HepG2 (cell line): ENCODE measurements around the gene PCDH17. TPM values are rescaled to one million over a fixed set of nuclear protein-coding genes. Genes with fewer than 3 reads are reported as not detected.

Experiments
- ATAC-seq: fragments of 200-7000 bp; cut with Tn5 transposase; 3 replicates; pipeline ENCODE4 v1.9.1; 2020; ENCODE audit warnings: mild to moderate bottlenecking, moderate library complexity
- BruUV-seq: library from RNA; stranded (reverse); fragments of 400-500 nt; replicated peaks from 2 replicates; lab custom pipeline; 2021; lab: Mats Ljungman, UMichigan
- CTCF ChIA-PET: fragments of 300-600 bp; formaldehyde crosslinking; extraction: SDS; loops from one replicate; lab custom pipeline; 2021; ENCODE audit warnings: low total read pairs, inconsistent platforms, low intra/inter-chr PET ratio; lab: Yijun Ruan, JAX
- POLR2A ChIA-PET: fragments of 350-600 bp; sonication (Branson Sonifier 250); formaldehyde crosslinking; loops from one replicate; lab custom pipeline; 2020; ENCODE audit warnings: antibody characterized with exemption, inconsistent platforms; lab: Yijun Ruan, JAX
- DNase-seq: peaks from one replicate; pipeline ENCODE4 v3.0.0-alpha.2; 2015; ENCODE audit warnings: low spot score
- FAIRE-seq: peaks from 3 replicates; lab custom pipeline; 2011; peaks lifted over from hg19 to GRCh38; lab: Jason Lieb, UNC
- H2AFZ ChIP-seq: one replicate; pipeline ENCODE4 v1.6.1; 2011; ENCODE audit warnings: low read length, inconsistent platforms
- H3K27ac ChIP-seq: fragments of 300-600 bp; 3 replicates; pipeline ENCODE4 v1.8.0; 2011; ENCODE audit warnings: mixed run types, mild to moderate bottlenecking, mixed read lengths, low read length, inconsistent platforms; ENCODE audit not compliant: insufficient read depth; ENCODE audit errors: extremely low read length
- H3K27me3 ChIP-seq, 2 experiments: fragments of 200-600 bp in 1 of 2; 2 replicates in 1 of 2; 3 replicates in 1 of 2; pipeline versions ENCODE4 v1.6.0 to v1.8.0; 2011; ENCODE audit warnings: low read length in 2 of 2, mild to moderate bottlenecking in 2 of 2, moderate library complexity in 2 of 2, inconsistent platforms in 1 of 2; ENCODE audit not compliant: insufficient read depth in 2 of 2, control insufficient read depth in 1 of 2
- H3K36me3 ChIP-seq, 2 experiments: fragments of 200-600 bp in 1 of 2; replicated peaks in 1 of 2; 2 replicates in 1 of 2; 3 replicates in 1 of 2; pipeline versions ENCODE4 v1.5.1 to v1.8.0; 2011; ENCODE audit warnings: low read length in 2 of 2, inconsistent platforms in 1 of 2; ENCODE audit not compliant: insufficient read depth in 2 of 2, control insufficient read depth in 1 of 2
- H3K4me1 ChIP-seq: 2 replicates; pipeline ENCODE4 v1.5.1; 2012; ENCODE audit warnings: low read length, inconsistent platforms; ENCODE audit not compliant: insufficient read depth
- H3K4me2 ChIP-seq: 2 replicates; pipeline ENCODE4 v1.6.0; 2011; ENCODE audit warnings: low read depth, low read length, inconsistent platforms
- H3K4me3 ChIP-seq, 3 experiments: fragments of 200-600 bp in 1 of 3; sonication (generic), shearing (Covaris generic) in 1 of 3; replicated peaks in 1 of 3; 2 replicates each; pipeline ENCODE4 v1.5.1; 2011 to 2016; ENCODE audit warnings: low read length in 3 of 3, inconsistent platforms in 2 of 3, low read depth in 2 of 3, mild to moderate bottlenecking in 2 of 3, control low read depth in 1 of 3, mixed read lengths in 1 of 3; ENCODE audit not compliant: insufficient read depth in 1 of 3
- H3K79me2 ChIP-seq: one replicate; pipeline ENCODE4 v1.6.1; 2011; ENCODE audit warnings: low read length, inconsistent platforms; ENCODE audit not compliant: insufficient read depth
- H3K9ac ChIP-seq: 2 replicates; pipeline ENCODE4 v1.6.0; 2011; ENCODE audit warnings: mild to moderate bottlenecking, low read depth, low read length, inconsistent platforms; ENCODE audit not compliant: insufficient read depth
- H3K9me3 ChIP-seq: 2 replicates; pipeline ENCODE4 v1.5.1; 2012; ENCODE audit warnings: mild to moderate bottlenecking, low read length
- H4K20me1 ChIP-seq: 2 replicates; pipeline ENCODE4 v1.6.0; 2011; ENCODE audit warnings: inconsistent platforms, mild to moderate bottlenecking, low read length, moderate library complexity; ENCODE audit not compliant: insufficient read depth
- BRD4 ChIP-seq: sonication (generic); formaldehyde crosslinking; IDR thresholded peaks from 2 replicates; pipeline ENCODE4 v1.4.0; 2020; ENCODE audit warnings: missing genetic modification reagents
- ELF4 ChIP-seq: sonication (generic); formaldehyde crosslinking; IDR thresholded peaks from 2 replicates; pipeline ENCODE4 v1.5.0; 2020; ENCODE audit warnings: missing genetic modification reagents, mild to moderate bottlenecking, moderate library complexity, borderline replicate concordance
- ETV6 ChIP-seq: sonication (generic); formaldehyde crosslinking; conservative IDR thresholded peaks from 2 replicates; pipeline ENCODE4 v1.4.0; 2020; ENCODE audit warnings: missing genetic modification reagents
- IRF2 ChIP-seq: IDR thresholded peaks from 2 replicates; pipeline ENCODE4 v1.6.1; 2018; ENCODE audit warnings: missing genetic modification reagents, missing compliant biosample characterization
- PRPF4 ChIP-seq: fragments of 200-400 bp; formaldehyde crosslinking; IDR thresholded peaks from 2 replicates; pipeline ENCODE4 v1.6.1; 2016; ENCODE audit warnings: low read length, low read depth; ENCODE audit not compliant: poor library complexity, severe bottlenecking
- THAP11 ChIP-seq: IDR thresholded peaks from 2 replicates; pipeline ENCODE4 v1.6.1; 2016; ENCODE audit warnings: missing biosample characterization, missing genetic modification reagents
- TOPORS ChIP-seq: sonication (generic); formaldehyde crosslinking; IDR thresholded peaks from 2 replicates; pipeline ENCODE4 v1.8.0; 2023; ENCODE audit warnings: mild to moderate bottlenecking, missing genetic modification reagents
- YEATS4 ChIP-seq: sonication (generic); formaldehyde crosslinking; IDR thresholded peaks from 2 replicates; pipeline ENCODE4 v1.4.0; 2020; ENCODE audit warnings: missing genetic modification reagents, borderline replicate concordance
- ZEB1 ChIP-seq: IDR thresholded peaks from 2 replicates; pipeline ENCODE4 v1.6.1; 2012; ENCODE audit warnings: mild to moderate bottlenecking, low read depth, inconsistent platforms; ENCODE audit not compliant: insufficient replicate concordance
- ZNF335 ChIP-seq: sonication (generic); formaldehyde crosslinking; IDR thresholded peaks from 2 replicates; pipeline ENCODE4 v1.4.0; 2020; ENCODE audit warnings: missing genetic modification reagents
- ZNF605 ChIP-seq: sonication (generic); formaldehyde crosslinking; IDR thresholded peaks from 2 replicates; pipeline ENCODE4 v1.8.0; 2022; ENCODE audit warnings: mild to moderate bottlenecking, missing genetic modification reagents
- ZNF644 ChIP-seq: IDR thresholded peaks from 2 replicates; pipeline ENCODE4 v1.6.1; 2016; ENCODE audit warnings: low read depth
- ZNF761 ChIP-seq: sonication (generic); formaldehyde crosslinking; conservative IDR thresholded peaks from 2 replicates; pipeline ENCODE4 v1.4.0; 2020; ENCODE audit warnings: mild to moderate bottlenecking, missing genetic modification reagents
- ZNF773 ChIP-seq: sonication (generic); formaldehyde crosslinking; IDR thresholded peaks from 2 replicates; pipeline ENCODE4 v1.4.0; 2020; ENCODE audit warnings: missing genetic modification reagents, borderline replicate concordance
- WGBS: methylation state at CpG from one replicate; pipeline ENCODE4 v1.1.6; 2017; ENCODE audit warnings: low lambda C conversion rate; 5-methylcytosine and 5-hydroxymethylcytosine counted together
- in situ Hi-C: cut with HindIII; loops from 2 replicates; pipeline ENCODE4 v1.10.0; 2017; ENCODE audit warnings: low pct_unique_long_range_greater_than_20kb; ENCODE audit not compliant: extremely low pct_ligation_motif_present
- intact Hi-C: fragments of 100-400 bp; cut with micrococcal nuclease; formaldehyde crosslinking; loops from one replicate; pipeline ENCODE4 v1.10.0; 2022; ENCODE audit not compliant: unreplicated experiment
- polyA plus RNA-seq, 8 experiments: library from polyadenylated mRNA; depleted of rRNA in 3 of 8; stranded (reverse) in 7 of 8; unstranded in 1 of 8; fragments of >200 nt; fragmentation: Illumina TruSeq in 4 of 8; extraction: Trizol in 4 of 8; gene quantifications; 2 replicates each; pipeline versions ENCODE4 v1.2.1 to v1.2.3, GENCODE V29; 2011 to 2016; ENCODE audit warnings: low read depth in 4 of 8, missing spikeins in 1 of 8, mixed read lengths in 1 of 8; ENCODE audit not compliant: insufficient read depth in 1 of 8
- total RNA-seq, 5 experiments: library from RNA; depleted of rRNA; stranded (reverse); fragments of >200 nt; fragmentation: Illumina TruSeq; extraction: Trizol; gene quantifications; 2 replicates each; pipeline ENCODE4 v1.2.3, GENCODE V29; 2016; ENCODE audit warnings: low read depth in 1 of 5
- TF ChIP-seq, protein P1 (sequence below): sonication (generic); formaldehyde crosslinking; IDR thresholded peaks from 2 replicates; pipeline ENCODE4 v1.5.0; 2020; ENCODE audit warnings: missing genetic modification reagents
- TF ChIP-seq, protein P2 (sequence below): sonication (generic); formaldehyde crosslinking; IDR thresholded peaks from 2 replicates; pipeline ENCODE4 v1.5.1; 2020; ENCODE audit warnings: mild to moderate bottlenecking, missing genetic modification reagents, borderline replicate concordance
- TF ChIP-seq, protein P3 (sequence below): sonication (generic); formaldehyde crosslinking; IDR thresholded peaks from 2 replicates; pipeline ENCODE4 v1.8.1; 2023; ENCODE audit warnings: mild to moderate bottlenecking, inconsistent platforms, moderate library complexity, missing genetic modification reagents, borderline replicate concordance

The PCDH17 gene
- total and polyA plus RNA-seq, 2 of the 13 experiments (the other 11 are each of a cell fraction or from before 2014, with no cell fraction given): not detected

DNA sequence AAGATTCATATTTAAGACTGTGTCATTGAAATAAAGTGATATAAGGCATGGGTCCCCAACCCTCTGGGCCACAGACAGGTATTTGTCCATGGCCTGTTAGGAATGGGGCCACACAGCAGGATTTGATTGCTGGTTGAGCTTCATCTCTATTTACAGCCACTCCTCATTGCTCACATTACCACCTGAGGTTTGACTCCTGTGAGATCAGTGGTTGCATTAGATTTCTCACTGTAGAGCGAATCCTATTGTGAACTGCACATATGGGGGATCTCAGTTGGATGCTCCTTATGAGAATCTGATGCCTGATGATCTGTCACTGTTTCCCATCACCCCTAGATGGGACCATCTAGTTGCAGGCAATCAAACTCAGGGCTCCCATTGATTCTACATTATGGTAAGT is 132.1 kb downstream of the PCDH17 start:
- Histone ChIP-seq H3K36me3 (no peaks in the 10 kb centered on the region), H3K9ac (no peak overlapping the region), H3K27ac (no peak overlapping the region), H3K4me1 (no peaks in the 10 kb centered on the region), H4K20me1 (no peaks in the 10 kb centered on the region), H3K27me3 (no peaks in the 10 kb centered on the region), H3K4me3 (no peak overlapping the region), H2AFZ (no peak overlapping the region), H3K9me3 (peaks cover 11% of the 10 kb centered on the region; the same call in 1 of the 2 replicates), H3K79me2 (no peaks in the 10 kb centered on the region), H3K4me2 (no peak overlapping the region)
- FAIRE-seq (no peak), DNase-seq (no peak), ATAC-seq (no peak)
- TF ChIP-seq, protein P1, sequence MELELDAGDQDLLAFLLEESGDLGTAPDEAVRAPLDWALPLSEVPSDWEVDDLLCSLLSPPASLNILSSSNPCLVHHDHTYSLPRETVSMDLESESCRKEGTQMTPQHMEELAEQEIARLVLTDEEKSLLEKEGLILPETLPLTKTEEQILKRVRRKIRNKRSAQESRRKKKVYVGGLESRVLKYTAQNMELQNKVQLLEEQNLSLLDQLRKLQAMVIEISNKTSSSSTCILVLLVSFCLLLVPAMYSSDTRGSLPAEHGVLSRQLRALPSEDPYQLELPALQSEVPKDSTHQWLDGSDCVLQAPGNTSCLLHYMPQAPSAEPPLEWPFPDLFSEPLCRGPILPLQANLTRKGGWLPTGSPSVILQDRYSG: no peak
- TF ChIP-seq ELF4 (CRISPR knock-in tag) (no peak), ZEB1 (no peak), ZNF605 (CRISPR knock-in tag) (no peak), PRPF4 (no peak), ZNF335 (CRISPR knock-in tag) (no peak), BRD4 (CRISPR knock-in tag) (no peak), ZNF761 (CRISPR knock-in tag) (no peak), TOPORS (CRISPR knock-in tag) (no peak), IRF2 (CRISPR knock-in tag) (no peak), ZNF773 (CRISPR knock-in tag) (no peak), ZNF644 (no peak), ETV6 (no peak), THAP11 (CRISPR knock-in tag) (no peak), YEATS4 (CRISPR knock-in tag) (no peak)
- TF ChIP-seq, protein P2, sequence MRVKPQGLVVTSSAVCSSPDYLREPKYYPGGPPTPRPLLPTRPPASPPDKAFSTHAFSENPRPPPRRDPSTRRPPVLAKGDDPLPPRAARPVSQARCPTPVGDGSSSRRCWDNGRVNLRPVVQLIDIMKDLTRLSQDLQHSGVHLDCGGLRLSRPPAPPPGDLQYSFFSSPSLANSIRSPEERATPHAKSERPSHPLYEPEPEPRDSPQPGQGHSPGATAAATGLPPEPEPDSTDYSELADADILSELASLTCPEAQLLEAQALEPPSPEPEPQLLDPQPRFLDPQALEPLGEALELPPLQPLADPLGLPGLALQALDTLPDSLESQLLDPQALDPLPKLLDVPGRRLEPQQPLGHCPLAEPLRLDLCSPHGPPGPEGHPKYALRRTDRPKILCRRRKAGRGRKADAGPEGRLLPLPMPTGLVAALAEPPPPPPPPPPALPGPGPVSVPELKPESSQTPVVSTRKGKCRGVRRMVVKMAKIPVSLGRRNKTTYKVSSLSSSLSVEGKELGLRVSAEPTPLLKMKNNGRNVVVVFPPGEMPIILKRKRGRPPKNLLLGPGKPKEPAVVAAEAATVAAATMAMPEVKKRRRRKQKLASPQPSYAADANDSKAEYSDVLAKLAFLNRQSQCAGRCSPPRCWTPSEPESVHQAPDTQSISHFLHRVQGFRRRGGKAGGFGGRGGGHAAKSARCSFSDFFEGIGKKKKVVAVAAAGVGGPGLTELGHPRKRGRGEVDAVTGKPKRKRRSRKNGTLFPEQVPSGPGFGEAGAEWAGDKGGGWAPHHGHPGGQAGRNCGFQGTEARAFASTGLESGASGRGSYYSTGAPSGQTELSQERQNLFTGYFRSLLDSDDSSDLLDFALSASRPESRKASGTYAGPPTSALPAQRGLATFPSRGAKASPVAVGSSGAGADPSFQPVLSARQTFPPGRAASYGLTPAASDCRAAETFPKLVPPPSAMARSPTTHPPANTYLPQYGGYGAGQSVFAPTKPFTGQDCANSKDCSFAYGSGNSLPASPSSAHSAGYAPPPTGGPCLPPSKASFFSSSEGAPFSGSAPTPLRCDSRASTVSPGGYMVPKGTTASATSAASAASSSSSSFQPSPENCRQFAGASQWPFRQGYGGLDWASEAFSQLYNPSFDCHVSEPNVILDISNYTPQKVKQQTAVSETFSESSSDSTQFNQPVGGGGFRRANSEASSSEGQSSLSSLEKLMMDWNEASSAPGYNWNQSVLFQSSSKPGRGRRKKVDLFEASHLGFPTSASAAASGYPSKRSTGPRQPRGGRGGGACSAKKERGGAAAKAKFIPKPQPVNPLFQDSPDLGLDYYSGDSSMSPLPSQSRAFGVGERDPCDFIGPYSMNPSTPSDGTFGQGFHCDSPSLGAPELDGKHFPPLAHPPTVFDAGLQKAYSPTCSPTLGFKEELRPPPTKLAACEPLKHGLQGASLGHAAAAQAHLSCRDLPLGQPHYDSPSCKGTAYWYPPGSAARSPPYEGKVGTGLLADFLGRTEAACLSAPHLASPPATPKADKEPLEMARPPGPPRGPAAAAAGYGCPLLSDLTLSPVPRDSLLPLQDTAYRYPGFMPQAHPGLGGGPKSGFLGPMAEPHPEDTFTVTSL (CRISPR knock-in tag): no peak
- TF ChIP-seq, protein P3, sequence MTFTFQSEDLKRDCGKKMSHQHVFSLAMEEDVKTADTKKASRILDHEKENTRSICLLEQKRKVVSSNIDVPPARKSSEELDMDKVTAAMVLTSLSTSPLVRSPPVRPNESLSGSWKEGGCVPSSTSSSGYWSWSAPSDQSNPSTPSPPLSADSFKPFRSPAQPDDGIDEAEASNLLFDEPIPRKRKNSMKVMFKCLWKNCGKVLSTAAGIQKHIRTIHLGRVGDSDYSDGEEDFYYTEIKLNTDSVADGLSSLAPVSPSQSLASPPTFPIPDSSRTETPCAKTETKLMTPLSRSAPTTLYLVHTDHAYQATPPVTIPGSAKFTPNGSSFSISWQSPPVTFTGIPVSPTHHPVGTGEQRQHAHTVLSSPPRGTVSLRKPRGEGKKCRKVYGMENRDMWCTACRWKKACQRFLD (CRISPR knock-in tag): no peak
- no TSS peak for BruUV-seq
- POLR2A ChIA-PET: no interaction called here
- WGBS: no CpG with 5 or more reads among the region's 1 CpG
- in situ Hi-C loops (no loop called here), intact Hi-C loops (no loop called here)
- CTCF ChIA-PET: no interaction called here
